CD14-positive monocyte (primary cell): ENCODE results near the gene ID1. TPM values are rescaled to one million over a fixed set of nuclear protein-coding genes. Genes with fewer than 3 reads are reported as not detected.

Experiments used
- DNase-seq, 3 donors: peaks; one replicate each; pipeline ENCODE4 v3.0.0-alpha.2; 2011 to 2022
- H2AFZ ChIP-seq: 2 replicates; pipeline ENCODE4 v1.6.0; 2012; ENCODE audit warnings: mild to moderate bottlenecking, low read depth, low read length, inconsistent platforms; ENCODE audit not compliant: insufficient read depth, poor library complexity, severe bottlenecking
- H3K27ac ChIP-seq, 2 donors: 1 replicate in 1 of 2; 2 replicates in 1 of 2; pipeline ENCODE4 v1.5.1; 2012 to 2013; ENCODE audit warnings: low read length in 2 of 2, control low read depth in 1 of 2, inconsistent platforms in 1 of 2, low read depth in 1 of 2, mild to moderate bottlenecking in 1 of 2
- H3K27me3 ChIP-seq, 2 donors: one replicate each; pipeline versions ENCODE4 v1.6.0 to v1.6.1; 2011 to 2013; ENCODE audit warnings: low read length in 2 of 2; ENCODE audit not compliant: control insufficient read depth in 2 of 2, insufficient read depth in 2 of 2
- H3K36me3 ChIP-seq, 2 donors: replicated peaks in 1 of 2; 1 replicate in 1 of 2; 2 replicates in 1 of 2; pipeline versions ENCODE4 v1.5.1 to v1.6.1; 2012 to 2013; ENCODE audit warnings: low read length in 2 of 2, control low read depth in 1 of 2, inconsistent platforms in 1 of 2, mild to moderate bottlenecking in 1 of 2; ENCODE audit not compliant: insufficient read depth in 2 of 2, control insufficient read depth in 1 of 2
- H3K4me1 ChIP-seq, 2 donors: 1 replicate in 1 of 2; 2 replicates in 1 of 2; pipeline versions ENCODE4 v1.5.1 to v1.6.1; 2012 to 2013; ENCODE audit warnings: low read length in 2 of 2, control low read depth in 1 of 2, inconsistent platforms in 1 of 2, mild to moderate bottlenecking in 1 of 2, moderate library complexity in 1 of 2; ENCODE audit not compliant: insufficient read depth in 2 of 2, control insufficient read depth in 1 of 2
- H3K4me2 ChIP-seq: replicated peaks from 2 replicates; pipeline ENCODE3; 2012; ENCODE audit warnings: low read length, moderate library complexity, mild to moderate bottlenecking; ENCODE audit not compliant: poor library complexity, severe bottlenecking; ENCODE audit errors: extremely low read depth
- H3K4me3 ChIP-seq, 3 experiments: fragments of 200-600 bp in 1 of 3; sonication (generic) in 1 of 3; replicated peaks in 1 of 3; 1 replicate in 2 of 3; 2 replicates in 1 of 3; pipeline ENCODE4 v1.5.1; 2011 to 2013; ENCODE audit warnings: low read length in 3 of 3, mild to moderate bottlenecking in 3 of 3, control low read depth in 2 of 3, low read depth in 2 of 3, inconsistent platforms in 1 of 3, moderate library complexity in 1 of 3
- H3K79me2 ChIP-seq: 2 replicates; pipeline ENCODE4 v1.6.0; 2012; ENCODE audit warnings: mild to moderate bottlenecking, control low read depth, inconsistent platforms, low read length, moderate library complexity; ENCODE audit not compliant: insufficient read depth
- H3K9ac ChIP-seq: 2 replicates; pipeline ENCODE4 v1.6.0; 2017; ENCODE audit warnings: low read length, mild to moderate bottlenecking; ENCODE audit not compliant: insufficient read depth, poor library complexity, severe bottlenecking
- H3K9me3 ChIP-seq, 2 donors: replicated peaks in 1 of 2; 1 replicate in 1 of 2; 2 replicates in 1 of 2; pipeline versions ENCODE4 v1.5.1 to v1.6.1; 2012 to 2013; ENCODE audit warnings: low read length in 2 of 2, control low read depth in 1 of 2; ENCODE audit not compliant: control insufficient read depth in 1 of 2, insufficient read depth in 1 of 2
- H4K20me1 ChIP-seq: 2 replicates; pipeline ENCODE4 v1.6.0; 2012; ENCODE audit warnings: mild to moderate bottlenecking, low read length, control low read depth, moderate library complexity; ENCODE audit not compliant: insufficient read depth
- H3K27ac Mint-ChIP-seq, 7 donors: one replicate each; pipeline ENCODE4 v1.8.0; 2020; ENCODE audit warnings: mild to moderate bottlenecking in 7 of 7, mixed read lengths in 7 of 7, moderate library complexity in 6 of 7, inconsistent platforms in 2 of 7
- H3K27me3 Mint-ChIP-seq, 3 donors: one replicate each; pipeline ENCODE4 v1.8.0; 2021 to 2022; ENCODE audit warnings: low read depth in 3 of 3, mild to moderate bottlenecking in 3 of 3, mixed read lengths in 3 of 3, moderate library complexity in 3 of 3, inconsistent platforms in 1 of 3
- H3K36me3 Mint-ChIP-seq, 2 donors: one replicate each; pipeline ENCODE4 v1.8.0; 2020; ENCODE audit warnings: mixed read lengths in 2 of 2, inconsistent platforms in 1 of 2, mild to moderate bottlenecking in 1 of 2
- H3K4me1 Mint-ChIP-seq: one replicate; pipeline ENCODE4 v1.8.0; 2020; ENCODE audit warnings: mild to moderate bottlenecking, mixed read lengths
- H3K4me3 Mint-ChIP-seq, 2 donors: one replicate each; pipeline ENCODE4 v1.8.0; 2020; ENCODE audit warnings: mild to moderate bottlenecking in 2 of 2, mixed read lengths in 2 of 2, moderate library complexity in 1 of 2
- H3K9me3 Mint-ChIP-seq, 7 donors: one replicate each; pipeline ENCODE4 v1.8.0; 2020 to 2022; ENCODE audit warnings: mixed read lengths in 7 of 7, mild to moderate bottlenecking in 6 of 7, moderate library complexity in 6 of 7, inconsistent platforms in 2 of 7
- CTCF ChIP-seq: fragments of 200-600 bp; IDR thresholded peaks from one replicate; pipeline ENCODE4 v1.8.0; 2022; ENCODE audit warnings: antibody characterized with exemption, mild to moderate bottlenecking
- WGBS: methylation state at CpG from one replicate; pipeline ENCODE4 v1.1.5; 2013; ENCODE audit warnings: missing lambda C conversion rate; ENCODE audit not compliant: insufficient coverage; 5-methylcytosine and 5-hydroxymethylcytosine counted together
- intact Hi-C, 2 donors: fragments of 100-400 bp; cut with micrococcal nuclease; formaldehyde crosslinking; loops; one replicate each; pipeline versions ENCODE4 v1.15.0 to v1.15.1; 2023
- polyA plus RNA-seq, 3 donors: library from polyadenylated mRNA; depleted of rRNA in 1 of 3; unstranded in 2 of 3; stranded (reverse) in 1 of 3; fragments of 300-500 nt in 2 of 3; fragments of >200 nt in 1 of 3; fragmentation: Illumina TruSeq in 2 of 3; gene quantifications; 1 replicate in 2 of 3; 2 replicates in 1 of 3; pipeline ENCODE4 v1.2.3, GENCODE V29; 2012 to 2021

ID1 gene
- polyA plus RNA-seq, 3 donors: 3.9 to 129 (median 12.5) TPM

GRCh38 chr20:31562241-31562640 is 42.8 kb upstream of the ID1 start:
- Histone ChIP-seq H3K27ac (peak overlapping the region in 1 of 2 donors; percentile 91), H3K27me3 (no peaks in the 10 kb centered on the region), H3K9me3 (no peaks in the 10 kb centered on the region), H3K4me1 (peaks cover 19 to 27% of the 10 kb centered on the region in 2 donors), H3K4me3 (no peak overlapping the region), H4K20me1 (peaks cover 64% of the 10 kb centered on the region), H3K79me2 (peaks cover 4% of the 10 kb centered on the region), H3K9ac (no peak overlapping the region), H2AFZ (no peak overlapping the region), H3K4me2 (no peak overlapping the region), H3K36me3 (peaks cover 70 to 87% of the 10 kb centered on the region in 2 donors)
- no peak for TF ChIP-seq CTCF
- Mint-ChIP-seq H3K9me3 (peaks cover 0 to 5% (median 0%) of the 10 kb centered on the region in 7 donors), H3K27me3 (peaks cover 0 to 2% (median 0%) of the 10 kb centered on the region in 3 donors), H3K4me1 (peaks cover 24% of the 10 kb centered on the region), H3K4me3 (no peak overlapping the region), H3K27ac (peak overlapping the region in 5 of 7 donors; percentile 35 to 98 (median 85)), H3K36me3 (peaks cover 68 to 90% of the 10 kb centered on the region in 2 donors)
- intact Hi-C loops: loop anchor here (2.0 to 5.0 kb wide), 2 partner anchors 51 to 160 kb away; partner anchors contain the start of gene BCL2L1 (in 1 of the 2)
- WGBS: 78% methylated on average over 1 of the region's 1 CpG
- DNase-seq: no peak

- Mint-ChIP-seq H3K4me3 (no peak overlapping the region), H3K36me3 (peaks cover 72 to 87% of the 10 kb centered on the region in 2 donors), H3K27ac (peak overlapping the region in 3 of 7 donors; percentile 0 to 61 (median 57)), H3K9me3 (peaks cover 0 to 2% (median 0%) of the 10 kb centered on the region in 7 donors), H3K27me3 (no peaks in the 10 kb centered on the region), H3K4me1 (peaks cover 37% of the 10 kb centered on the region)
- WGBS: 93% methylated on average over 3 of the region's 6 CpGs
- H3K79me2 ChIP-seq: peaks cover 4% of the 10 kb centered on the region
- no peak overlapping the region for H3K9ac ChIP-seq
- no peaks in the 10 kb centered on the region for H3K27me3 ChIP-seq
- no peak overlapping the region for H2AFZ ChIP-seq
- H3K4me1 ChIP-seq: peaks cover 19 to 26% of the 10 kb centered on the region in 2 donors
- peaks cover 83% of the 10 kb centered on the region for H4K20me1 ChIP-seq
- TF ChIP-seq CTCF: no peak
- peaks cover 82 to 91% of the 10 kb centered on the region in 2 donors for H3K36me3 ChIP-seq
- intact Hi-C loops: loop anchor here in 1 of 2 donors (5.0 kb wide), 1 partner anchor 158 kb away; the partner anchor contains the start of gene BCL2L1
- no peak overlapping the region for H3K4me2 ChIP-seq
- DNase-seq: no peak
- no peak overlapping the region for H3K27ac ChIP-seq
- H3K4me3 ChIP-seq: no peak overlapping the region
- no peaks in the 10 kb centered on the region for H3K9me3 ChIP-seq
These were observed 40.8 kb upstream of the ID1 start for GRCh38 chr20:31564284-31564683.
